OCI-LY3 (cell line): ENCODE results near the gene NFIA.

Experiments
- H2AFZ ChIP-seq: fragments of 200-600, 300-600 bp; shearing (Covaris generic); 2 replicates; pipeline ENCODE4 v1.6.0; 2014; ENCODE audit warnings: antibody characterized with exemption, low read depth, low read length
- H3K27ac ChIP-seq: fragments of 200-600, 300-600 bp; sonication (generic); 2 replicates; pipeline ENCODE4 v1.5.1; 2014; ENCODE audit warnings: mild to moderate bottlenecking, low read length, moderate library complexity, mixed read lengths
- H3K27me3 ChIP-seq: fragments of 200-600, 300-600 bp; sonication (generic); 2 replicates; pipeline ENCODE4 v1.6.1; 2014; ENCODE audit warnings: low read depth, low read length, mixed read lengths
- H3K36me3 ChIP-seq: fragments of 200-600, 300-600 bp; sonication (generic); replicated peaks from 2 replicates; pipeline ENCODE3; 2014; ENCODE audit warnings: low read depth, low read length, mixed read lengths
- H3K4me1 ChIP-seq: fragments of 300-600, 200-600 bp; sonication (generic); 2 replicates; pipeline ENCODE4 v1.6.1; 2014; ENCODE audit warnings: low read length, mixed read lengths
- H3K4me2 ChIP-seq: fragments of 200-600, 300-600 bp; sonication (generic); 2 replicates; pipeline ENCODE4 v1.6.1; 2014; ENCODE audit warnings: low read length, mixed read lengths
- H3K4me3 ChIP-seq: fragments of 300-600, 200-600 bp; sonication (generic); 2 replicates; pipeline ENCODE4 v1.5.1; 2014; ENCODE audit warnings: antibody characterized with exemption, mild to moderate bottlenecking, low read length, moderate library complexity
- H3K79me2 ChIP-seq: fragments of 300-600, 200-600 bp; shearing (Covaris generic); 2 replicates; pipeline ENCODE4 v1.6.1; 2014; ENCODE audit warnings: mild to moderate bottlenecking, low read length, mixed read lengths
- H3K9ac ChIP-seq: fragments of 300-600, 200-600 bp; shearing (Covaris generic); 2 replicates; pipeline ENCODE4 v1.6.0; 2014; ENCODE audit warnings: mild to moderate bottlenecking, low read length, moderate library complexity
- H3K9me3 ChIP-seq: fragments of 200-600, 300-600 bp; shearing (Covaris generic); 2 replicates; pipeline ENCODE4 v1.6.1; 2014; ENCODE audit warnings: low read length, mixed read lengths; ENCODE audit not compliant: insufficient read depth
- H4K20me1 ChIP-seq: fragments of 200-600, 300-600 bp; sonication (generic); 2 replicates; pipeline ENCODE4 v1.6.1; 2016; ENCODE audit warnings: low read length, mixed read lengths; ENCODE audit not compliant: insufficient read depth
- CTCF ChIP-seq: fragments of 200-600, 300-600 bp; sonication (generic); IDR thresholded peaks from 2 replicates; pipeline ENCODE4 v1.5.1; 2014; ENCODE audit warnings: antibody characterized with exemption, low read length, low read depth
- EZH2phosphoT487 ChIP-seq: fragments of 200-600 bp; shearing (Covaris generic); IDR thresholded peaks from 2 replicates; pipeline ENCODE4 v1.6.1; 2018; ENCODE audit warnings: antibody characterized with exemption, mixed run types, low read depth

NFIA gene

GRCh38 chr1:61343734-61344420 lies 261.5 kb downstream of the NFIA start:
- Histone ChIP-seq H3K36me3 (no peaks in the 10 kb centered on the region), H3K4me1 (no peaks in the 10 kb centered on the region), H3K27ac (no peak overlapping the region), H3K9me3 (no peaks in the 10 kb centered on the region), H3K4me3 (no peak overlapping the region), H2AFZ (no peak overlapping the region), H3K9ac (no peak overlapping the region), H4K20me1 (no peaks in the 10 kb centered on the region), H3K4me2 (no peak overlapping the region), H3K79me2 (no peaks in the 10 kb centered on the region), H3K27me3 (no peaks in the 10 kb centered on the region; the same call in 1 of the 2 replicates)
- TF ChIP-seq CTCF (no peak), EZH2phosphoT487 (no peak)

GRCh38 chr1:61344696-61345095 lies 262.3 kb downstream of the NFIA start:
- Histone ChIP-seq H3K36me3 (no peaks in the 10 kb centered on the region), H3K4me2 (no peak overlapping the region), H3K9ac (no peak overlapping the region), H3K4me3 (no peak overlapping the region), H3K4me1 (no peaks in the 10 kb centered on the region), H3K9me3 (no peaks in the 10 kb centered on the region), H3K79me2 (no peaks in the 10 kb centered on the region), H3K27ac (no peak overlapping the region), H2AFZ (no peak overlapping the region), H3K27me3 (no peaks in the 10 kb centered on the region; the same call in 1 of the 2 replicates), H4K20me1 (no peaks in the 10 kb centered on the region)
- TF ChIP-seq EZH2phosphoT487 (no peak), CTCF (no peak)

GRCh38 chr1:61348025-61348665 lies 265.8 kb downstream of the NFIA start:
- Histone ChIP-seq H3K4me1 (no peaks in the 10 kb centered on the region), H3K79me2 (no peaks in the 10 kb centered on the region), H4K20me1 (no peaks in the 10 kb centered on the region), H3K9ac (no peak overlapping the region), H2AFZ (no peak overlapping the region), H3K9me3 (no peaks in the 10 kb centered on the region), H3K27ac (no peak overlapping the region), H3K36me3 (no peaks in the 10 kb centered on the region), H3K4me2 (no peak overlapping the region), H3K27me3 (peaks cover 5% of the 10 kb centered on the region), H3K4me3 (no peak overlapping the region)
- TF ChIP-seq CTCF (no peak), EZH2phosphoT487 (no peak)

- Histone ChIP-seq H2AFZ (no peak overlapping the region), H3K4me2 (no peak overlapping the region)
These were observed 270.6 kb downstream of the NFIA start for GRCh38 chr1:61352845-61353435.

More at GRCh38 chr1:61352845-61353435, 270.6 kb downstream of the NFIA start:
- Histone ChIP-seq H3K9me3 (no peaks in the 10 kb centered on the region), H3K4me1 (no peaks in the 10 kb centered on the region), H3K27ac (no peak overlapping the region), H3K4me3 (no peak overlapping the region), H3K79me2 (no peaks in the 10 kb centered on the region), H4K20me1 (no peaks in the 10 kb centered on the region), H3K27me3 (peaks cover 7% of the 10 kb centered on the region; the same call in 1 of the 2 replicates), H3K9ac (no peak overlapping the region), H3K36me3 (no peaks in the 10 kb centered on the region)
- TF ChIP-seq CTCF: no peak
- no peak for TF ChIP-seq EZH2phosphoT487
